ENCODE results near the gene TNPO3.

- TF ChIP-seq EZH2 (IDR thresholded peaks at IDR 0.05) = no peak
- no peak for TF ChIP-seq POLR2AphosphoS5 (IDR thresholded peaks at IDR 0.05; ENCODE audit: borderline replicate concordance, low read depth, low read length)
- no peak for TF ChIP-seq FOXP2 (optimal IDR thresholded peaks at IDR 0.05; ENCODE audit: control extremely low read depth, extremely low read length, insufficient read depth)
These were observed 86.3 kb downstream of the TNPO3 start for GRCh38 chr7:128968624-128969023.
